GM12892 (cell line): ENCODE measurements around the gene SNAP25.

Source experiments
- POLR2A ChIP-seq: IDR thresholded peaks from 2 replicates; pipeline ENCODE4 v1.6.1; 2011; ENCODE audit warnings: low read depth, low read length, control low read depth
- POLR2AphosphoS5 ChIP-seq: IDR thresholded peaks from 2 replicates; pipeline ENCODE4 v1.6.1; 2011; ENCODE audit warnings: low read depth, low read length, control low read depth

- TF ChIP-seq POLR2A (no peak), POLR2AphosphoS5 (no peak)
These were observed 41.3 kb upstream of the SNAP25 start for GRCh38 chr20:10177326-10177725.
